SK-N-SH (cell line): ENCODE results near the gene MRPL51. TPM values are rescaled to one million over a fixed set of nuclear protein-coding genes. Genes with fewer than 3 reads are reported as not detected.

Experiments
- CTCF ChIA-PET: fragments of 300-600, 350-600 bp; formaldehyde crosslinking; extraction: SDS; loops from one replicate; lab custom pipeline; 2021; lab: Yijun Ruan, JAX
- POLR2A ChIA-PET: fragments of 350-600 bp; sonication (Branson Sonifier 250); formaldehyde crosslinking; extraction: SDS; loops from one replicate; lab custom pipeline; 2020; ENCODE audit warnings: antibody characterized with exemption, inconsistent platforms; lab: Yijun Ruan, JAX
- DNase-seq: peaks from one replicate; pipeline ENCODE4 v3.0.0; 2012
- H2AFZ ChIP-seq: fragments of 200-600 bp; sonication (generic); 2 replicates; pipeline ENCODE4 v1.8.1; 2016; ENCODE audit warnings: antibody characterized with exemption, mild to moderate bottlenecking, low read depth
- H3F3A ChIP-seq: fragments of 200-600 bp; sonication (generic); replicated peaks from 2 replicates; pipeline ENCODE3; 2016; ENCODE audit warnings: antibody characterized with exemption, mild to moderate bottlenecking; ENCODE audit not compliant: insufficient read depth
- H3K27ac ChIP-seq, 2 experiments: fragments of 200-500 bp in 1 of 2; fragments of 200-600 bp in 1 of 2; sonication (Bioruptor generic) in 1 of 2; sonication (generic), shearing (Covaris generic) in 1 of 2; 2 replicates each; pipeline versions ENCODE4 v1.5.1 to v1.6.1; 2014 to 2016; ENCODE audit warnings: low read depth in 2 of 2, inconsistent platforms in 1 of 2, low read length in 1 of 2, mild to moderate bottlenecking in 1 of 2, mixed read lengths in 1 of 2
- H3K27me3 ChIP-seq: fragments of 200-600 bp; sonication (generic), shearing (Covaris generic); 2 replicates; pipeline ENCODE4 v1.6.1; 2016; ENCODE audit warnings: mixed run types; ENCODE audit not compliant: insufficient read depth
- H3K36me3 ChIP-seq, 2 experiments: fragments of 200-500 bp in 1 of 2; fragments of 200-600 bp in 1 of 2; sonication (Bioruptor generic) in 1 of 2; sonication (generic) in 1 of 2; replicated peaks in 1 of 2; 2 replicates each; pipeline versions ENCODE3 to v1.5.1; 2014 to 2016; ENCODE audit warnings: low read length in 1 of 2, mild to moderate bottlenecking in 1 of 2; ENCODE audit not compliant: insufficient read depth in 2 of 2, control insufficient read depth in 1 of 2
- H3K4me1 ChIP-seq, 2 experiments: fragments of 200-500 bp in 1 of 2; fragments of 200-600 bp in 1 of 2; sonication (Bioruptor generic) in 1 of 2; sonication (generic), shearing (Covaris generic) in 1 of 2; 2 replicates each; pipeline versions ENCODE4 v1.5.1 to v1.6.1; 2014 to 2016; ENCODE audit warnings: low read depth in 1 of 2, low read length in 1 of 2, mixed run types in 1 of 2; ENCODE audit not compliant: insufficient read depth in 2 of 2, control insufficient read depth in 1 of 2
- H3K4me2 ChIP-seq: fragments of 200-600 bp; sonication (generic), shearing (Covaris generic); 2 replicates; pipeline ENCODE4 v1.6.1; 2017; ENCODE audit warnings: mixed run types
- H3K4me3 ChIP-seq, 2 experiments: fragments of 200-500 bp in 1 of 2; fragments of 200-600 bp in 1 of 2; sonication (Bioruptor generic) in 1 of 2; sonication (generic), shearing (Covaris generic) in 1 of 2; 2 replicates each; pipeline versions ENCODE4 v1.5.1 to v1.8.1; 2014 to 2016; ENCODE audit warnings: low read depth in 2 of 2, inconsistent platforms in 1 of 2, low read length in 1 of 2, mild to moderate bottlenecking in 1 of 2, mixed read lengths in 1 of 2, moderate library complexity in 1 of 2
- H3K79me2 ChIP-seq: fragments of 200-600 bp; sonication (generic); 2 replicates; pipeline ENCODE4 v1.8.1; 2017; ENCODE audit warnings: mild to moderate bottlenecking; ENCODE audit not compliant: insufficient read depth
- H3K9ac ChIP-seq: fragments of 200-600 bp; sonication (generic); 2 replicates; pipeline ENCODE4 v1.6.1; 2017; ENCODE audit warnings: mixed run types
- H3K9me2 ChIP-seq: fragments of 200-600 bp; sonication (generic); 2 replicates; pipeline ENCODE4 v1.6.1; 2017; ENCODE audit warnings: mixed run types
- H3K9me3 ChIP-seq: fragments of 200-600 bp; sonication (generic); 2 replicates; pipeline ENCODE4 v1.6.1; 2017; ENCODE audit warnings: mixed run types, mild to moderate bottlenecking, moderate library complexity
- H4K20me1 ChIP-seq: fragments of 200-600 bp; sonication (generic); 2 replicates; pipeline ENCODE4 v1.6.1; 2017; ENCODE audit warnings: mild to moderate bottlenecking, mixed run types; ENCODE audit not compliant: insufficient read depth
- ELF1 ChIP-seq: IDR thresholded peaks from 2 replicates; pipeline ENCODE4 v1.4.0; 2012
- EP300 ChIP-seq, 2 experiments: IDR thresholded peaks; 2 replicates each; pipeline versions ENCODE4 v1.4.0 to v1.6.1; 2012; ENCODE audit warnings: borderline replicate concordance in 1 of 2, low read depth in 1 of 2, low read length in 1 of 2
- EZH2phosphoT487 ChIP-seq: fragments of 200-600 bp; sonication (generic); IDR thresholded peaks from 2 replicates; pipeline ENCODE4 v1.6.1; 2017; ENCODE audit warnings: low read depth, mixed run types, mild to moderate bottlenecking, antibody characterized with exemption, moderate library complexity, borderline replicate concordance
- FOSL2 ChIP-seq: IDR thresholded peaks from 2 replicates; pipeline ENCODE4 v1.4.0; 2012; ENCODE audit warnings: low read depth, mild to moderate bottlenecking, moderate library complexity, borderline replicate concordance
- FOXM1 ChIP-seq: IDR thresholded peaks from 2 replicates; pipeline ENCODE4 v1.4.0; 2012; ENCODE audit warnings: low read depth, mild to moderate bottlenecking
- GABPA ChIP-seq: IDR thresholded peaks from 2 replicates; pipeline ENCODE4 v1.4.0; 2012; ENCODE audit warnings: low read depth, mild to moderate bottlenecking
- GATA2 ChIP-seq: sonication (generic); formaldehyde crosslinking; IDR thresholded peaks from 2 replicates; pipeline ENCODE4 v1.5.0; 2020; ENCODE audit warnings: mild to moderate bottlenecking, missing genetic modification reagents
- MEF2A ChIP-seq: IDR thresholded peaks from 2 replicates; pipeline ENCODE4 v1.4.0; 2012; ENCODE audit warnings: low read depth, borderline replicate concordance
- MXI1 ChIP-seq: IDR thresholded peaks from 2 replicates; pipeline ENCODE4 v1.6.1; 2012; ENCODE audit warnings: mild to moderate bottlenecking, low read depth, low read length, improper control_type of control experiment
- RFX5 ChIP-seq: IDR thresholded peaks from 2 replicates; pipeline ENCODE4 v1.6.1; 2012; ENCODE audit warnings: mild to moderate bottlenecking, improper control_type of control experiment, low read length
- SMC3 ChIP-seq: IDR thresholded peaks from 2 replicates; pipeline ENCODE4 v1.6.1; 2012; ENCODE audit warnings: low read depth, low read length, improper control_type of control experiment
- TAF1 ChIP-seq: IDR thresholded peaks from 2 replicates; pipeline ENCODE4 v1.6.1; 2012; ENCODE audit warnings: low read depth, mild to moderate bottlenecking, low read length, moderate library complexity, borderline replicate concordance
- TCF12 ChIP-seq: IDR thresholded peaks from 2 replicates; pipeline ENCODE4 v1.4.0; 2012
- YY1 ChIP-seq: IDR thresholded peaks from 2 replicates; pipeline ENCODE4 v1.4.0; 2012; ENCODE audit warnings: low read depth, mild to moderate bottlenecking
- WGBS: methylation state at CpG from one replicate; pipeline ENCODE4 v1.1.6; 2017; ENCODE audit warnings: low lambda C conversion rate; 5-methylcytosine and 5-hydroxymethylcytosine counted together
- polyA plus RNA-seq, 3 experiments: library from polyadenylated mRNA; depleted of rRNA; stranded (reverse); fragments of >200 nt; gene quantifications; 2 replicates each; pipeline ENCODE4 v1.2.3, GENCODE V29; 2012
- TF ChIP-seq, protein P1 (sequence below): fragments of 150-350 bp; IDR thresholded peaks from 2 replicates; pipeline ENCODE4 v1.6.1; 2017; ENCODE audit warnings: antibody characterized with exemption, low read length, low read depth, borderline replicate concordance
- TF ChIP-seq, protein P2 (sequence below): fragments of 200-600 bp; sonication (generic); IDR thresholded peaks from 2 replicates; pipeline ENCODE4 v1.6.1; 2017; ENCODE audit warnings: antibody characterized with exemption, mild to moderate bottlenecking, moderate library complexity
- TF ChIP-seq, protein P3 (sequence below): IDR thresholded peaks from 2 replicates; pipeline ENCODE4 v1.6.1; 2012; ENCODE audit warnings: mild to moderate bottlenecking, low read depth, low read length, moderate library complexity
- TF ChIP-seq, protein P4 (sequence below): IDR thresholded peaks from 2 replicates; pipeline ENCODE4 v1.4.0; 2012; ENCODE audit warnings: low read depth, borderline replicate concordance
- TF ChIP-seq, protein P5 (sequence below): IDR thresholded peaks from 2 replicates; pipeline ENCODE4 v1.4.0; 2012; ENCODE audit warnings: low read depth, borderline replicate concordance

The MRPL51 gene
- polyA plus RNA-seq, 1 of the 3 experiments (the other 2 are of a cell fraction) = 189 TPM

DNA sequence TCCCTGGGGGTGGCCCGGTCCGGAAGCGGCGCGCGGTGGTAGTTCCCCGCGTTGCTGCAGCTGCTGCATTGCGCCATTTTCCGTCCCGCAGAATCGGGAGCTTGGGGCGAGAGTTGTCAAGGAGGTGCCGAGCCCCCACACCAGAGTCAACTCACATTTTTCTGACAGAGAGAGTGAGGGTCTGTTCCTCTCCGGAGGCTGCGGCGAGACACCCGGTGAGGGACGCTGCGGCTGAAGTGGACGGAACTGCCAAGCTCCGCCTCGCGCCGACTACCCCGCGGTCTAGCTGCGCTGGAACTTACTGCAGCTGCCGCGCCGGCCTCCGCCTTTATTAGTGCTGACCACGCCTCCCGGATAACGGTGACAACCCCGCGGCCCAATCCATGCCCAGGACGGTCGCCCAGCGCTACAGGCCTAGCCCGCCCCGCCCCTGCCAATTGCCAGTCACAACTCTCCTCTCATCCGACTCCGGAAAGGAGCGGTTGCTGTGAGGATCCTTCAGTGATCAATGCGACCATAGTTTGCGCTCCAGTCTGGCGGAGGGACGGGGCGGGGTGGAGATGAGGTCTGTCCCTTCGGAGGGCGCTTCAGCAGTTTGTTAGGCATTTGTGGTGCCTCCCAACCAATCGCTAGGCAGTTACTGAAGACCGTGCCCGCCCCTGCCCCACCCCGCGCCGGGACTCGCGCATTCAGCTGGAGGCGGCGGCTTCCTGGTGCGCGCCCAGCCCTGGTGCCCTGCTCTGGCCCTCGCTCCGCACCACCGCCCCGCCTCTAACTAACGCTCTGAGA, 22.5 kb downstream of the MRPL51 start, which contains the start of gene VAMP1 (continued):
- TF ChIP-seq, protein P1, sequence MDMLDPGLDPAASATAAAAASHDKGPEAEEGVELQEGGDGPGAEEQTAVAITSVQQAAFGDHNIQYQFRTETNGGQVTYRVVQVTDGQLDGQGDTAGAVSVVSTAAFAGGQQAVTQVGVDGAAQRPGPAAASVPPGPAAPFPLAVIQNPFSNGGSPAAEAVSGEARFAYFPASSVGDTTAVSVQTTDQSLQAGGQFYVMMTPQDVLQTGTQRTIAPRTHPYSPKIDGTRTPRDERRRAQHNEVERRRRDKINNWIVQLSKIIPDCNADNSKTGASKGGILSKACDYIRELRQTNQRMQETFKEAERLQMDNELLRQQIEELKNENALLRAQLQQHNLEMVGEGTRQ = no peak
- TF ChIP-seq EP300 (IDR thresholded peaks at IDR 0.05; ENCODE audit: borderline replicate concordance in 1 of 2, low read depth in 1 of 2, low read length in 1 of 2) = no peak; a peak in 1 of 4 replicates
- peak; percentile 95 for TF ChIP-seq TAF1
- TF ChIP-seq FOXM1 = no peak
- peak; percentile 79 for TF ChIP-seq MXI1
- TF ChIP-seq EZH2phosphoT487 = no peak
- TF ChIP-seq FOSL2 = no peak
- TF ChIP-seq, protein P2, sequence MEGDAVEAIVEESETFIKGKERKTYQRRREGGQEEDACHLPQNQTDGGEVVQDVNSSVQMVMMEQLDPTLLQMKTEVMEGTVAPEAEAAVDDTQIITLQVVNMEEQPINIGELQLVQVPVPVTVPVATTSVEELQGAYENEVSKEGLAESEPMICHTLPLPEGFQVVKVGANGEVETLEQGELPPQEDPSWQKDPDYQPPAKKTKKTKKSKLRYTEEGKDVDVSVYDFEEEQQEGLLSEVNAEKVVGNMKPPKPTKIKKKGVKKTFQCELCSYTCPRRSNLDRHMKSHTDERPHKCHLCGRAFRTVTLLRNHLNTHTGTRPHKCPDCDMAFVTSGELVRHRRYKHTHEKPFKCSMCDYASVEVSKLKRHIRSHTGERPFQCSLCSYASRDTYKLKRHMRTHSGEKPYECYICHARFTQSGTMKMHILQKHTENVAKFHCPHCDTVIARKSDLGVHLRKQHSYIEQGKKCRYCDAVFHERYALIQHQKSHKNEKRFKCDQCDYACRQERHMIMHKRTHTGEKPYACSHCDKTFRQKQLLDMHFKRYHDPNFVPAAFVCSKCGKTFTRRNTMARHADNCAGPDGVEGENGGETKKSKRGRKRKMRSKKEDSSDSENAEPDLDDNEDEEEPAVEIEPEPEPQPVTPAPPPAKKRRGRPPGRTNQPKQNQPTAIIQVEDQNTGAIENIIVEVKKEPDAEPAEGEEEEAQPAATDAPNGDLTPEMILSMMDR = no peak
- TF ChIP-seq GATA2 (CRISPR knock-in tag) = no peak
- no peak for TF ChIP-seq GABPA
- TF ChIP-seq SMC3 = no peak

DNA sequence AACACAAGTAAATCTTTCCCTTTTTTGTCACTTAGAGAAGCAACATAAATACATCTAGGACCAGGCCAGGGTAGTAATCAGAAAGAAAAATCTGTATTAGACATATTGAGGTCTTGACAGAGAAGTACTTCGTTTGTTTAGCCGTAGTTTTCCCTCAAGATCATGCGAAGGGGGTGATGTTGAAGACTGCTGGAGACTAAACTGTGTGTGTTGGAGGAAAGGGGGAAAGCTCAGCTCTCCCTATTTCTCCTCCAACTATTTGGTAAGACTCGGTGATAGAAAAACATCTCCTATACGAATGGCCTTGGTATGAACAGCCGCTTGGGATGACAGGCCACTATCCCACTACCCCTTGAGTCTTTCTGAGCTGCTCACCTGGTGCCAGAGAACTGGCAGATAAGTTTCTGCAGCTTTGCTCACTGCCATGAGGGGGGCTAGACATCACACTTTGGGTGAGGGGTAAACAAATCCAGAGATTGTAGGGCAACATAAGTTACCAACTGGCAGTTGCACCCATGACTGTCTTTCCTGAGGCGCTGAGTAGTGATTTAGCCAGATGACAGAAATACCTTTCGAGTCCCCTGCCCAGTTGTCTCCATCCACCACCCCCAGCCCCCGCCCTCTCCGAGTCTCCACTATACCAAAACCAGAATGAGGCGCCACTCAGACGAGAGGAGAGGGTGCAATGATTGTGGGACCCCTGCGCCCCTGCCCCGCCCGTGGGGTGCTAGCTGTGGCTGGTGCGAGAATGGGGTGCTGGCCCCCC, 23.3 kb downstream of the MRPL51 start:
- ChIA-PET CTCF (interaction anchor here (0.8 to 4.1 kb wide), 10 partner anchors 10 to 144 kb away, joined by 3 to 16 read pairs (median 6); partner anchors contain the start of gene MRPL51), POLR2A (interaction anchor here (0.7 to 2.9 kb wide), 15 partner anchors 15 to 143 kb away, joined by 3 to 23 read pairs (median 7); partner anchors contain the start of genes GAPDH, MRPL51 and TAPBPL)
- Histone ChIP-seq H2AFZ (peak overlapping the region; percentile 92), H3K27ac (peak overlapping the region; percentile 91 to 98; a peak in 3 of 4 replicates), H3K9me2 (no peaks in the 10 kb centered on the region), H3K4me2 (peak overlapping the region; percentile 98), H3K4me3 (peak overlapping the region; percentile 77 to 92), H3K9ac (peak overlapping the region; percentile 87), H3K9me3 (no peaks in the 10 kb centered on the region), H3K36me3 (peaks cover 10 to 15% of the 10 kb centered on the region in 2 experiments), H3F3A (peaks cover 11% of the 10 kb centered on the region), H3K27me3 (no peaks in the 10 kb centered on the region), H3K4me1 (peaks cover 0 to 13% of the 10 kb centered on the region in 2 experiments; a peak in 2 of 4 replicates), H3K79me2 (peaks cover 37% of the 10 kb centered on the region), H4K20me1 (no peaks in the 10 kb centered on the region)
- WGBS = 30% methylated on average over 13 of the region's 16 CpGs
- DNase-seq = no peak
- TF ChIP-seq TAF1 (no peak), TCF12 (no peak), YY1 (no peak), FOSL2 (no peak), RFX5 (no peak), ELF1 (no peak), MEF2A (no peak)
- TF ChIP-seq, protein P3, sequence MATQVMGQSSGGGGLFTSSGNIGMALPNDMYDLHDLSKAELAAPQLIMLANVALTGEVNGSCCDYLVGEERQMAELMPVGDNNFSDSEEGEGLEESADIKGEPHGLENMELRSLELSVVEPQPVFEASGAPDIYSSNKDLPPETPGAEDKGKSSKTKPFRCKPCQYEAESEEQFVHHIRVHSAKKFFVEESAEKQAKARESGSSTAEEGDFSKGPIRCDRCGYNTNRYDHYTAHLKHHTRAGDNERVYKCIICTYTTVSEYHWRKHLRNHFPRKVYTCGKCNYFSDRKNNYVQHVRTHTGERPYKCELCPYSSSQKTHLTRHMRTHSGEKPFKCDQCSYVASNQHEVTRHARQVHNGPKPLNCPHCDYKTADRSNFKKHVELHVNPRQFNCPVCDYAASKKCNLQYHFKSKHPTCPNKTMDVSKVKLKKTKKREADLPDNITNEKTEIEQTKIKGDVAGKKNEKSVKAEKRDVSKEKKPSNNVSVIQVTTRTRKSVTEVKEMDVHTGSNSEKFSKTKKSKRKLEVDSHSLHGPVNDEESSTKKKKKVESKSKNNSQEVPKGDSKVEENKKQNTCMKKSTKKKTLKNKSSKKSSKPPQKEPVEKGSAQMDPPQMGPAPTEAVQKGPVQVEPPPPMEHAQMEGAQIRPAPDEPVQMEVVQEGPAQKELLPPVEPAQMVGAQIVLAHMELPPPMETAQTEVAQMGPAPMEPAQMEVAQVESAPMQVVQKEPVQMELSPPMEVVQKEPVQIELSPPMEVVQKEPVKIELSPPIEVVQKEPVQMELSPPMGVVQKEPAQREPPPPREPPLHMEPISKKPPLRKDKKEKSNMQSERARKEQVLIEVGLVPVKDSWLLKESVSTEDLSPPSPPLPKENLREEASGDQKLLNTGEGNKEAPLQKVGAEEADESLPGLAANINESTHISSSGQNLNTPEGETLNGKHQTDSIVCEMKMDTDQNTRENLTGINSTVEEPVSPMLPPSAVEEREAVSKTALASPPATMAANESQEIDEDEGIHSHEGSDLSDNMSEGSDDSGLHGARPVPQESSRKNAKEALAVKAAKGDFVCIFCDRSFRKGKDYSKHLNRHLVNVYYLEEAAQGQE = no peak
- TF ChIP-seq, protein P4, sequence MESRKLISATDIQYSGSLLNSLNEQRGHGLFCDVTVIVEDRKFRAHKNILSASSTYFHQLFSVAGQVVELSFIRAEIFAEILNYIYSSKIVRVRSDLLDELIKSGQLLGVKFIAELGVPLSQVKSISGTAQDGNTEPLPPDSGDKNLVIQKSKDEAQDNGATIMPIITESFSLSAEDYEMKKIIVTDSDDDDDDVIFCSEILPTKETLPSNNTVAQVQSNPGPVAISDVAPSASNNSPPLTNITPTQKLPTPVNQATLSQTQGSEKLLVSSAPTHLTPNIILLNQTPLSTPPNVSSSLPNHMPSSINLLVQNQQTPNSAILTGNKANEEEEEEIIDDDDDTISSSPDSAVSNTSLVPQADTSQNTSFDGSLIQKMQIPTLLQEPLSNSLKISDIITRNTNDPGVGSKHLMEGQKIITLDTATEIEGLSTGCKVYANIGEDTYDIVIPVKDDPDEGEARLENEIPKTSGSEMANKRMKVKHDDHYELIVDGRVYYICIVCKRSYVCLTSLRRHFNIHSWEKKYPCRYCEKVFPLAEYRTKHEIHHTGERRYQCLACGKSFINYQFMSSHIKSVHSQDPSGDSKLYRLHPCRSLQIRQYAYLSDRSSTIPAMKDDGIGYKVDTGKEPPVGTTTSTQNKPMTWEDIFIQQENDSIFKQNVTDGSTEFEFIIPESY = no peak
- TF ChIP-seq, protein P5, sequence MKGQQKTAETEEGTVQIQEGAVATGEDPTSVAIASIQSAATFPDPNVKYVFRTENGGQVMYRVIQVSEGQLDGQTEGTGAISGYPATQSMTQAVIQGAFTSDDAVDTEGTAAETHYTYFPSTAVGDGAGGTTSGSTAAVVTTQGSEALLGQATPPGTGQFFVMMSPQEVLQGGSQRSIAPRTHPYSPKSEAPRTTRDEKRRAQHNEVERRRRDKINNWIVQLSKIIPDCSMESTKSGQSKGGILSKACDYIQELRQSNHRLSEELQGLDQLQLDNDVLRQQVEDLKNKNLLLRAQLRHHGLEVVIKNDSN = no peak
